ENCODE results near the gene WBP1L.

DNA sequence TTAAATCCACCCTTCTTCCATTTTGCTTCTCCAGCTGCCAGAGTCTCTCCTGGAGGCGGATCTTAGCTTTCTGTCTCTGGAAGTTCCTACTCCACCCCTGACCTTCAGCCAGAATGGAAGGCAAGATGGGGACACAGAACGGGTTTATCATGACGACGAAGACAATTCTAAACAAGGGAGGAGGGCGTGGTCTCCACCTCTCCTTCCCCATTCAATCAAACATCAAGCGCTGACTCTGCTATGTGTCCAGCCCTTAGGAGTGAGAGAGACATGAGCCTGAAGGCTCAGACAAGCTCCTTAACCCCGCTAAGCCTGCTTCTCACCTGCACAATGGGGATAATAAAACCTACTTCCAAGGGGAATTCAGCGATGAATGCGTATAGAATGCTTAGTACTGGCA is 90.4 kb downstream of the WBP1L start:
- TF ChIP-seq SUZ12 (IDR thresholded peaks at IDR 0.05; ENCODE audit: extremely low read depth, insufficient read depth, insufficient read length) (no peak), YY1 (IDR thresholded peaks at IDR 0.05; ENCODE audit: insufficient read depth, insufficient read length) (no peak)

All from NT2/D1 (cell line).